WTC11 (cell line): ENCODE results near the gene MBD6. TPM values are rescaled to one million over a fixed set of nuclear protein-coding genes. Genes with fewer than 3 reads are reported as not detected.

ENCODE experiments used
- ATAC-seq: fragments of 200-7000 bp; cut with Tn5 transposase; 2 replicates; pipeline ENCODE4 v1.10.0; 2021; ENCODE audit warnings: mild to moderate bottlenecking, moderate library complexity
- CTCF ChIA-PET: fragments of 300-600 bp; sonication (Branson Sonifier 250); formaldehyde crosslinking; loops from one replicate; lab custom pipeline; 2021; ENCODE audit warnings: antibody characterized with exemption; lab: Charles Lee
- POLR2A ChIA-PET: fragments of 350-600 bp; sonication (Branson Sonifier 250); formaldehyde crosslinking; loops from one replicate; lab custom pipeline; 2021; ENCODE audit warnings: antibody characterized with exemption; lab: Charles Lee
- DNase-seq: peaks from one replicate; pipeline ENCODE4 v3.0.0; 2021; ENCODE audit warnings: low spot score
- H3K27ac Mint-ChIP-seq: 2 replicates; pipeline ENCODE4 v1.8.0; 2021; ENCODE audit warnings: mixed read lengths
- H3K27me3 Mint-ChIP-seq: 2 replicates; pipeline ENCODE4 v1.8.0; 2021; ENCODE audit warnings: low read depth, mild to moderate bottlenecking, moderate library complexity, mixed read lengths
- H3K36me3 Mint-ChIP-seq: 2 replicates; pipeline ENCODE4 v1.8.0; 2021; ENCODE audit warnings: mixed read lengths
- H3K4me1 Mint-ChIP-seq: 2 replicates; pipeline ENCODE4 v1.8.0; 2022; ENCODE audit warnings: mixed read lengths
- H3K4me3 Mint-ChIP-seq: 2 replicates; pipeline ENCODE4 v1.8.0; 2021; ENCODE audit warnings: mild to moderate bottlenecking, moderate library complexity, mixed read lengths
- H3K9me3 Mint-ChIP-seq: 2 replicates; pipeline ENCODE4 v1.8.0; 2021; ENCODE audit warnings: mixed read lengths
- AR ChIP-seq: fragments of 250-450 bp; sonication (Bioruptor Pico); IDR thresholded peaks from 2 replicates; pipeline ENCODE4 v1.9.0; 2021; ENCODE audit warnings: mild to moderate bottlenecking
- CREB1 ChIP-seq: sonication (generic); formaldehyde crosslinking; IDR thresholded peaks from 2 replicates; pipeline ENCODE4 v1.8.0; 2023; ENCODE audit warnings: mild to moderate bottlenecking, missing genetic modification reagents
- E2F1 ChIP-seq: sonication (generic); formaldehyde crosslinking; IDR thresholded peaks from 2 replicates; pipeline ENCODE4 v1.8.0; 2022; ENCODE audit warnings: mild to moderate bottlenecking, missing genetic modification reagents
- E2F4 ChIP-seq: sonication (generic); formaldehyde crosslinking; IDR thresholded peaks from 2 replicates; pipeline ENCODE4 v1.8.1; 2022; ENCODE audit warnings: low read depth, mild to moderate bottlenecking, moderate library complexity, missing genetic modification reagents, borderline replicate concordance
- ESRRA ChIP-seq: sonication (generic); formaldehyde crosslinking; IDR thresholded peaks from 2 replicates; pipeline ENCODE4 v1.8.1; 2022; ENCODE audit warnings: mild to moderate bottlenecking, missing genetic modification reagents, borderline replicate concordance
- FOXJ3 ChIP-seq: sonication (generic); formaldehyde crosslinking; IDR thresholded peaks from 2 replicates; pipeline ENCODE4 v1.9.0; 2021; ENCODE audit warnings: missing genetic modification reagents, mild to moderate bottlenecking, borderline replicate concordance
- FOXP1 ChIP-seq: sonication (generic); formaldehyde crosslinking; IDR thresholded peaks from 2 replicates; pipeline ENCODE4 v1.8.0; 2022; ENCODE audit warnings: missing genetic modification reagents, mild to moderate bottlenecking, moderate library complexity, borderline replicate concordance
- GRHL2 ChIP-seq: fragments of 250-450 bp; sonication (Bioruptor Pico); IDR thresholded peaks from 2 replicates; pipeline ENCODE4 v1.8.0; 2022; ENCODE audit warnings: mild to moderate bottlenecking, moderate library complexity; ENCODE audit not compliant: insufficient replicate concordance, severe bottlenecking
- GTF2I ChIP-seq: fragments of 250-450 bp; sonication (Bioruptor Pico); conservative IDR thresholded peaks from 2 replicates; pipeline ENCODE4 v1.4.0; 2021; ENCODE audit warnings: mild to moderate bottlenecking
- IRF2 ChIP-seq: sonication (generic); formaldehyde crosslinking; IDR thresholded peaks from 2 replicates; pipeline ENCODE4 v1.8.0; 2022; ENCODE audit warnings: low read depth, missing genetic modification reagents, borderline replicate concordance
- JUN ChIP-seq: sonication (generic); formaldehyde crosslinking; IDR thresholded peaks from 2 replicates; pipeline ENCODE4 v1.8.0; 2023; ENCODE audit warnings: mild to moderate bottlenecking, missing genetic modification reagents
- MAX ChIP-seq: sonication (generic); formaldehyde crosslinking; IDR thresholded peaks from 2 replicates; pipeline ENCODE4 v1.8.0; 2022; ENCODE audit warnings: mild to moderate bottlenecking, missing genetic modification reagents
- MYBL2 ChIP-seq: sonication (generic); formaldehyde crosslinking; IDR thresholded peaks from 2 replicates; pipeline ENCODE4 v1.8.1; 2023; ENCODE audit warnings: mild to moderate bottlenecking, moderate library complexity, missing genetic modification reagents
- NR1H2 ChIP-seq: sonication (generic); formaldehyde crosslinking; IDR thresholded peaks from 2 replicates; pipeline ENCODE4 v1.9.0; 2021; ENCODE audit warnings: mild to moderate bottlenecking, moderate library complexity, missing genetic modification reagents
- PRDM15 ChIP-seq: sonication (generic); formaldehyde crosslinking; IDR thresholded peaks from 2 replicates; pipeline ENCODE4 v1.8.0; 2022; ENCODE audit warnings: missing genetic modification reagents
- PREB ChIP-seq: sonication (generic); formaldehyde crosslinking; IDR thresholded peaks from 2 replicates; pipeline ENCODE4 v1.8.1; 2022; ENCODE audit warnings: mild to moderate bottlenecking, missing genetic modification reagents, moderate library complexity, borderline replicate concordance
- RORB ChIP-seq: fragments of 250-450 bp; sonication (Bioruptor Pico); IDR thresholded peaks from 2 replicates; pipeline ENCODE4 v1.9.0; 2021; ENCODE audit warnings: mild to moderate bottlenecking
- ZMAT4 ChIP-seq: fragments of 250-450 bp; sonication (Bioruptor Pico); IDR thresholded peaks from 2 replicates; pipeline ENCODE4 v1.9.0; 2021; ENCODE audit warnings: mild to moderate bottlenecking
- ZNF138 ChIP-seq: sonication (generic); formaldehyde crosslinking; conservative IDR thresholded peaks from 2 replicates; pipeline ENCODE4 v1.8.1; 2022; ENCODE audit warnings: mild to moderate bottlenecking, moderate library complexity, missing genetic modification reagents
- ZNF219 ChIP-seq: sonication (generic); formaldehyde crosslinking; IDR thresholded peaks from 2 replicates; pipeline ENCODE4 v1.8.0; 2023; ENCODE audit warnings: missing genetic modification reagents, mild to moderate bottlenecking, borderline replicate concordance
- ZNF396 ChIP-seq: fragments of 250-450 bp; sonication (Bioruptor Pico); IDR thresholded peaks from 2 replicates; pipeline ENCODE4 v1.8.0; 2021; ENCODE audit warnings: mild to moderate bottlenecking, moderate library complexity, borderline replicate concordance
- total RNA-seq: library from RNA; stranded (reverse); gene quantifications from 3 replicates; pipeline ENCODE4 v1.2.3, GENCODE V29; 2021

Gene MBD6
- total RNA-seq, 1 experiment from 2014 or later: 46.3 TPM

GRCh38 chr12:57549909-57550640 is 27.5 kb downstream of the MBD6 start, which contains the start of gene KIF5A (continued):
- TF ChIP-seq E2F4 (CRISPR knock-in tag) (no peak), ZNF396 (CRISPR knock-in tag) (no peak), NR1H2 (CRISPR knock-in tag) (no peak), E2F1 (peak; percentile 25; the same call in 1 of the 2 replicates), FOXP1 (no peak), PRDM15 (CRISPR knock-in tag) (no peak), ZMAT4 (CRISPR knock-in tag) (no peak), FOXJ3 (CRISPR knock-in tag) (no peak), MAX (CRISPR knock-in tag) (0 out of 2 replicates have a peak, but pooled peaks have one; percentile 22)

- POLR2A ChIA-PET: no interaction called here
- DNase-seq (no peak), ATAC-seq (no peak)
- Mint-ChIP-seq H3K4me1 (peaks cover 40% of the 10 kb centered on the region), H3K27ac (no peak overlapping the region; the same call in 1 of the 2 replicates), H3K9me3 (no peaks in the 10 kb centered on the region), H3K4me3 (peak overlapping the region; percentile 79), H3K36me3 (no peaks in the 10 kb centered on the region), H3K27me3 (peaks cover 24% of the 10 kb centered on the region)
- CTCF ChIA-PET: interaction anchor here (1.6 kb wide), 1 partner anchor 92 kb away, joined by 4 read pairs; no protein-coding TSS in a partner anchor
- TF ChIP-seq AR (no peak), ESRRA (CRISPR knock-in tag) (no peak), CREB1 (CRISPR knock-in tag) (no peak), ZNF219 (no peak), PREB (CRISPR knock-in tag) (no peak), GRHL2 (CRISPR knock-in tag) (no peak), GTF2I (CRISPR knock-in tag) (no peak), RORB (CRISPR knock-in tag) (no peak), IRF2 (CRISPR knock-in tag) (no peak), MYBL2 (no peak), JUN (CRISPR knock-in tag) (no peak), ZNF138 (CRISPR knock-in tag) (no peak)
These were observed 28.3 kb downstream of the MBD6 start for GRCh38 chr12:57550641-57551549.
